SU-DHL-6 (cell line): ENCODE results near the gene ZNF616.

Experiments
- H2AFZ ChIP-seq: fragments of 200-600 bp; sonication (generic); 2 replicates; pipeline ENCODE4 v1.6.1; 2014; ENCODE audit warnings: low read depth, mild to moderate bottlenecking, moderate library complexity, mixed read lengths, antibody characterized with exemption, low read length; ENCODE audit not compliant: severe bottlenecking
- H3F3A ChIP-seq: fragments of 200-600 bp; shearing (Covaris generic); 2 replicates; pipeline ENCODE4 v1.6.0; 2016; ENCODE audit warnings: antibody characterized with exemption, mild to moderate bottlenecking; ENCODE audit not compliant: insufficient read depth
- H3K27ac ChIP-seq: fragments of 200-600 bp; sonication (generic); 2 replicates; pipeline ENCODE4 v1.5.1; 2016; ENCODE audit warnings: low read depth, mild to moderate bottlenecking, low read length, moderate library complexity, mixed read lengths
- H3K27me3 ChIP-seq: fragments of 200-600 bp; sonication (generic), shearing (Covaris generic); 2 replicates; pipeline ENCODE4 v1.6.0; 2014; ENCODE audit warnings: mild to moderate bottlenecking, low read length
- H3K36me3 ChIP-seq: fragments of 200-600 bp; sonication (generic); 2 replicates; pipeline ENCODE4 v1.6.1; 2014; ENCODE audit warnings: mild to moderate bottlenecking, low read length, mixed read lengths
- H3K4me2 ChIP-seq: fragments of 300-600, 200-600 bp; shearing (Covaris generic), sonication (generic); 2 replicates; pipeline ENCODE4 v1.6.0; 2014; ENCODE audit warnings: low read length, low read depth, mild to moderate bottlenecking; ENCODE audit not compliant: poor library complexity, severe bottlenecking
- H3K4me3 ChIP-seq: fragments of 200-600 bp; sonication (generic); 2 replicates; pipeline ENCODE4 v1.5.1; 2014; ENCODE audit warnings: antibody characterized with exemption, low read length, mild to moderate bottlenecking, mixed read lengths; ENCODE audit not compliant: insufficient read depth, poor library complexity, severe bottlenecking
- H3K79me2 ChIP-seq: fragments of 200-600 bp; sonication (generic); 2 replicates; pipeline ENCODE4 v1.6.1; 2014; ENCODE audit warnings: mild to moderate bottlenecking, low read length, moderate library complexity; ENCODE audit not compliant: insufficient read depth
- H3K9ac ChIP-seq: fragments of 200-600 bp; sonication (generic); 2 replicates; pipeline ENCODE4 v1.7.0; 2014; ENCODE audit warnings: mild to moderate bottlenecking, low read length
- H3K9me2 ChIP-seq: fragments of 200-600 bp; sonication (generic); replicated peaks from 2 replicates; pipeline ENCODE4 v1.6.1; 2014; ENCODE audit warnings: low read length; ENCODE audit not compliant: insufficient read depth
- H3K9me3 ChIP-seq: fragments of 200-600 bp; sonication (generic); 2 replicates; pipeline ENCODE4 v1.6.1; 2014; ENCODE audit warnings: low read length, mixed read lengths; ENCODE audit not compliant: insufficient read depth
- H4K20me1 ChIP-seq: fragments of 200-600 bp; sonication (generic); 2 replicates; pipeline ENCODE4 v1.6.1; 2014; ENCODE audit warnings: low read depth, mild to moderate bottlenecking, antibody characterized with exemption, low read length, moderate library complexity, mixed read lengths
- EZH2phosphoT487 ChIP-seq: fragments of 200-600 bp; sonication (generic), shearing (Covaris generic); conservative IDR thresholded peaks from 2 replicates; pipeline ENCODE4 v1.6.1; 2018; ENCODE audit warnings: mild to moderate bottlenecking, antibody characterized with exemption, low read length, moderate library complexity, mixed read lengths
- TF ChIP-seq, protein P1 (sequence below): fragments of 200-600 bp; sonication (generic); IDR thresholded peaks from one replicate; pipeline ENCODE4 v1.5.1; 2017; ENCODE audit warnings: antibody characterized with exemption, mild to moderate bottlenecking, low read length, moderate library complexity; ENCODE audit not compliant: insufficient read depth, poor library complexity, severe bottlenecking

ZNF616 gene

DNA sequence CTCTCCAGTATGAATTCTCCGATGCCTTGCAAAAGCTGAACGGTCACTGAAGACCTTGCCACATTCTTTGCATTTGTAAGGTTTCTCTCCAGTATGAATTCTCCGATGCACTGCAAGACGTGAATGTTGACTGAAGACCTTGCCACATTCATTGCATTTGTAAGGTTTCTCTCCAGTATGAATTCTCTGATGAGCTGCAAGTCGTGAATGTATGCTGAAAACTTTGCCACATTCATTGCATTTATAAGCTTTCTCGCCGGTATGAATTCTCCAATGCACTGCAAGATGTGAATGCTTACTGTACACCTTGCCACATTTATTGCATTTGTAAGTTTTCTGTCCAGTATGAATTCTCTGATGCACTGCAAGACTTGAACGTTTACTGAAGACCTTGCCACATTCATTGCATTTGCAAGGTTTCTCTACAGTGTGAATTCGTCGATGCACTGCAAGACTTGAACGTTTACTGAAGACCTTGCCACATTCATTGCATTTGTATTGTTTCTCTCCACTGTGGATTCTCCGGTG, 24.1 kb downstream of the ZNF616 start:
- no peak overlapping the region for H2AFZ ChIP-seq
- no peaks in the 10 kb centered on the region for H4K20me1 ChIP-seq
- no peaks in the 10 kb centered on the region for H3K9me2 ChIP-seq
- no peak overlapping the region for H3K9ac ChIP-seq
- no peaks in the 10 kb centered on the region for H3F3A ChIP-seq
- TF ChIP-seq, protein P1, sequence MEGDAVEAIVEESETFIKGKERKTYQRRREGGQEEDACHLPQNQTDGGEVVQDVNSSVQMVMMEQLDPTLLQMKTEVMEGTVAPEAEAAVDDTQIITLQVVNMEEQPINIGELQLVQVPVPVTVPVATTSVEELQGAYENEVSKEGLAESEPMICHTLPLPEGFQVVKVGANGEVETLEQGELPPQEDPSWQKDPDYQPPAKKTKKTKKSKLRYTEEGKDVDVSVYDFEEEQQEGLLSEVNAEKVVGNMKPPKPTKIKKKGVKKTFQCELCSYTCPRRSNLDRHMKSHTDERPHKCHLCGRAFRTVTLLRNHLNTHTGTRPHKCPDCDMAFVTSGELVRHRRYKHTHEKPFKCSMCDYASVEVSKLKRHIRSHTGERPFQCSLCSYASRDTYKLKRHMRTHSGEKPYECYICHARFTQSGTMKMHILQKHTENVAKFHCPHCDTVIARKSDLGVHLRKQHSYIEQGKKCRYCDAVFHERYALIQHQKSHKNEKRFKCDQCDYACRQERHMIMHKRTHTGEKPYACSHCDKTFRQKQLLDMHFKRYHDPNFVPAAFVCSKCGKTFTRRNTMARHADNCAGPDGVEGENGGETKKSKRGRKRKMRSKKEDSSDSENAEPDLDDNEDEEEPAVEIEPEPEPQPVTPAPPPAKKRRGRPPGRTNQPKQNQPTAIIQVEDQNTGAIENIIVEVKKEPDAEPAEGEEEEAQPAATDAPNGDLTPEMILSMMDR: no peak
- TF ChIP-seq EZH2phosphoT487: no peak
- H3K79me2 ChIP-seq: no peaks in the 10 kb centered on the region
- H3K4me3 ChIP-seq: no peak overlapping the region
- H3K27me3 ChIP-seq: no peaks in the 10 kb centered on the region
- H3K9me3 ChIP-seq: peaks cover 93% of the 10 kb centered on the region; the same call in 1 of the 2 replicates
- peaks cover 57% of the 10 kb centered on the region for H3K36me3 ChIP-seq
- H3K27ac ChIP-seq: no peak overlapping the region
- no peak overlapping the region for H3K4me2 ChIP-seq

GRCh38 chr19:52114691-52115090, 25.0 kb downstream of the ZNF616 start:
- peaks cover 90% of the 10 kb centered on the region; the same call in 1 of the 2 replicates for H3K9me3 ChIP-seq
- no peaks in the 10 kb centered on the region for H4K20me1 ChIP-seq
- no peak overlapping the region for H3K27ac ChIP-seq
- H3K9ac ChIP-seq: no peak overlapping the region
- H3K4me2 ChIP-seq: no peak overlapping the region
- H2AFZ ChIP-seq: no peak overlapping the region
- H3K79me2 ChIP-seq: no peaks in the 10 kb centered on the region
- H3K9me2 ChIP-seq: no peaks in the 10 kb centered on the region
- H3K4me3 ChIP-seq: no peak overlapping the region
- no peaks in the 10 kb centered on the region for H3F3A ChIP-seq
- no peaks in the 10 kb centered on the region for H3K27me3 ChIP-seq
- peaks cover 48% of the 10 kb centered on the region for H3K36me3 ChIP-seq
- no peak for TF ChIP-seq EZH2phosphoT487
- TF ChIP-seq, protein P1: no peak

- no peak for TF ChIP-seq EZH2phosphoT487
- TF ChIP-seq, protein P1: no peak
- Histone ChIP-seq H3K36me3 (peaks cover 27% of the 10 kb centered on the region), H4K20me1 (no peaks in the 10 kb centered on the region), H3K79me2 (no peaks in the 10 kb centered on the region), H3F3A (no peaks in the 10 kb centered on the region), H3K27me3 (no peaks in the 10 kb centered on the region), H3K9ac (no peak overlapping the region), H2AFZ (no peak overlapping the region), H3K4me2 (no peak overlapping the region), H3K27ac (no peak overlapping the region), H3K9me2 (no peaks in the 10 kb centered on the region), H3K9me3 (peaks cover 79% of the 10 kb centered on the region; the same call in 1 of the 2 replicates), H3K4me3 (no peak overlapping the region)
Measured at GRCh38 chr19:52112624-52113023, 27.1 kb downstream of the ZNF616 start.
